ENCODE measurements around the gene KISS1.
A peak's percentile ranks its signal among the peaks of the same experiment; 100 is the strongest.

The KISS1 gene

GRCh38 chr1:204217648-204218000 is 21.3 kb upstream of the KISS1 start:
- Histone ChIP-seq H3K36me3 (ENCODE audit: control insufficient read depth, insufficient read depth, low read length) (no peaks in the 10 kb centered on the region), H3K4me3 (ENCODE audit: low read depth, low read length) (no peak overlapping the region), H3K9ac (ENCODE audit: low read depth, low read length) (no peak overlapping the region), H3K4me1 (ENCODE audit: control insufficient read depth, insufficient read depth, low read length) (peaks cover 5% of the 10 kb centered on the region; the same call in 1 of the 2 replicates), H3K9me3 (ENCODE audit: control insufficient read depth, insufficient read depth, low read length) (no peaks in the 10 kb centered on the region), H3K27me3 (ENCODE audit: control insufficient read depth, insufficient read depth, low read length) (no peaks in the 10 kb centered on the region), H3K27ac (ENCODE audit: low read depth, low read length) (no peak overlapping the region)

- H3K27me3 ChIP-seq (ENCODE audit: control insufficient read depth, insufficient read depth, low read length): no peaks in the 10 kb centered on the region
- H3K4me3 ChIP-seq (ENCODE audit: low read depth, low read length): no peak overlapping the region
- peaks cover 5% of the 10 kb centered on the region; the same call in 1 of the 2 replicates for H3K4me1 ChIP-seq (ENCODE audit: control insufficient read depth, insufficient read depth, low read length)
- no peaks in the 10 kb centered on the region for H3K9me3 ChIP-seq (ENCODE audit: control insufficient read depth, insufficient read depth, low read length)
- H3K9ac ChIP-seq (ENCODE audit: low read depth, low read length): no peak overlapping the region
- no peaks in the 10 kb centered on the region for H3K36me3 ChIP-seq (ENCODE audit: control insufficient read depth, insufficient read depth, low read length)
- no peak overlapping the region for H3K27ac ChIP-seq (ENCODE audit: low read depth, low read length)
Measured at GRCh38 chr1:204216880-204217647, 20.8 kb upstream of the KISS1 start.

- no peak overlapping the region for H3K27ac ChIP-seq (ENCODE audit: low read depth, low read length)
- H3K4me1 ChIP-seq (ENCODE audit: control insufficient read depth, insufficient read depth, low read length): peaks cover under 1% of the 10 kb centered on the region; the same call in 1 of the 2 replicates
- H3K27me3 ChIP-seq (ENCODE audit: control insufficient read depth, insufficient read depth, low read length): no peaks in the 10 kb centered on the region
- H3K9ac ChIP-seq (ENCODE audit: low read depth, low read length): no peak overlapping the region
- H3K4me3 ChIP-seq (ENCODE audit: low read depth, low read length): no peak overlapping the region
- H3K9me3 ChIP-seq (ENCODE audit: control insufficient read depth, insufficient read depth, low read length): no peaks in the 10 kb centered on the region
- H3K36me3 ChIP-seq (ENCODE audit: control insufficient read depth, insufficient read depth, low read length): no peaks in the 10 kb centered on the region
Measured at GRCh38 chr1:204216236-204216635, 19.9 kb upstream of the KISS1 start.

DNA sequence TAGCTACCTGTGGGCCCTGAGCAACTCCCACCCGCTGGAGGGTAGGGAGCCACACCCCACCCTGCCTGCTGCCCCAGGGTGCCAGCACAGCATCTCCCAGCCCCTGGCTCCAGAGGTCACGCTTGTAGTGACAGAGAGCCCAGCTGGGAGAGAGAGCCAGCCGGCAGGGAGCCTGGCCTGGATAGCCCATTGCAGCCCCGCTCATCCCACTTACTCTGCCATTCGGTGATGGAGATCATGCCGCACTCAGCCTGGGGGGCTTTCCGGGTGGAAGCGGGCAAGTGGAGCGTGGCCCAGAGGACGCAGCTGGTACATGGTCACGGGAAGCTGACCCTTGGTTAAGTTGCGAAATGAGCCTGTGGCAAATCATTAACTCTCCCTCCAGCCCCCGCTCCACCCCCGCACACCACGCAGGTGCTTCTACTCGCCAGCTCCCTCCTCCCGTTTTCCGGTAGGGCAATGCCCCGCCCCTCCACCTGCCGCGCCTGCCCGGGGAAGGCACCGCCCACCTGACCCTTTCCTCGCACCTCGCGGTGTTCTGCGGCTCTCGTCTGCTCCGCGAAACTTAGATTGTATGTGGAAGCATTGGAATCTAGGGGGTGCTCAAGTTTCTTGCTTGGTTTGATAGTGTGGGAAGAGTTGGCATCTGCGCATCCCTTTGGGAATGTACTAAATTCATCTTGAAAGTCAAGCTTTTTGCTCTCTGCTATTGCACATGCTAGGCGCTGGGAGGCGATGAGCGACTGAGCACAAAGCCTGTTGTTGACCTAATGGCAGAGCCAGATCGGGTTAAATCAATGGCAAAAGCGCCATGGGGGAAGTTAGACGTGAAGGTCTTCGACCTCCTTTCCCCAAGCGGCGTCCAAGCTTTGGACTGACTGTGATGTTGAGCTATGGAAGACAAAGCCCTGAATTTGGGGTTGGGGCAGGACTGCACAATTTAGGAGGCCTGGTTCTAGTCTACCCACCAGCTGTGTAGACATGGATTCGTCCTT is 17.7 kb upstream of the KISS1 start, which contains the start of gene GOLT1A:
Gene GOLT1A (minus strand): TSS at position 321 of the 995 bp plus-strand sequence. CDS start 82 bp downstream, at position 239.
- H3K4me3 ChIP-seq (ENCODE audit: low read depth, low read length): peak within 1 kb of the TSS; percentile 71

GRCh38 chr1:204212715-204213114 is 16.4 kb upstream of the KISS1 start:
- no peak overlapping the region for H3K4me3 ChIP-seq (ENCODE audit: low read depth, low read length)
- H3K9me3 ChIP-seq (ENCODE audit: control insufficient read depth, insufficient read depth, low read length): no peaks in the 10 kb centered on the region
- no peaks in the 10 kb centered on the region for H3K36me3 ChIP-seq (ENCODE audit: control insufficient read depth, insufficient read depth, low read length)
- H3K4me1 ChIP-seq (ENCODE audit: control insufficient read depth, insufficient read depth, low read length): no peaks in the 10 kb centered on the region
- no peaks in the 10 kb centered on the region for H3K27me3 ChIP-seq (ENCODE audit: control insufficient read depth, insufficient read depth, low read length)
- no peak overlapping the region for H3K27ac ChIP-seq (ENCODE audit: low read depth, low read length)
- H3K9ac ChIP-seq (ENCODE audit: low read depth, low read length): no peak overlapping the region

More for the DNA sequence above, 17.7 kb upstream of the KISS1 start, which contains the start of gene GOLT1A:
- H3K36me3 ChIP-seq (ENCODE audit: control insufficient read depth, insufficient read depth, low read length): no peaks in the 10 kb centered on the region
- H3K9ac ChIP-seq (ENCODE audit: low read depth, low read length): no peak within 1 kb of the TSS
- no peaks in the 10 kb centered on the region for H3K27me3 ChIP-seq (ENCODE audit: control insufficient read depth, insufficient read depth, low read length)
- H3K4me1 ChIP-seq (ENCODE audit: control insufficient read depth, insufficient read depth, low read length): no peaks in the 10 kb centered on the region
- H3K27ac ChIP-seq (ENCODE audit: low read depth, low read length): no peak within 1 kb of the TSS
- H3K9me3 ChIP-seq (ENCODE audit: control insufficient read depth, insufficient read depth, low read length): no peaks in the 10 kb centered on the region

DNA sequence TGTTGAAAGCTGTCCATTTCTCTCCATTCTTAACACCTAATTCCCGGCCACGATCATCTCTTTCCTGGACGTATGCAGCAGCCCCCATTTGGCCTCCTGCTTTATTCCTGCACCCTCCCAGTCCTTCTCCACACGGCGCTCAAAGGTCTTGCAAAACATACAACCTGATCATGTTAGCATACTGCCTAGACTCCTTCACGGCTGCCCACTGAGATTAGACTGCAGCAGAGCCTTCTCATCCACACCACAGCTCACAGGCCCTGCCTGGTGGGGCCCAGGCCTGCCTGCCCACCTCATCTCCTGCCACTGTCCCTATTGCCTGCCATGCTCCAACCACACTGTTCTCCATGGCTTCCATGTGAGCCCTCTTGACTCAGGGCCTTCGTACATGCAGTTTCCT is 14.8 kb upstream of the KISS1 start:
- Histone ChIP-seq H3K9me3 (ENCODE audit: control insufficient read depth, insufficient read depth, low read length) (no peaks in the 10 kb centered on the region), H3K9ac (ENCODE audit: low read depth, low read length) (no peak overlapping the region), H3K4me3 (ENCODE audit: low read depth, low read length) (no peak overlapping the region), H3K4me1 (ENCODE audit: control insufficient read depth, insufficient read depth, low read length) (no peaks in the 10 kb centered on the region), H3K27ac (ENCODE audit: low read depth, low read length) (no peak overlapping the region), H3K36me3 (ENCODE audit: control insufficient read depth, insufficient read depth, low read length) (no peaks in the 10 kb centered on the region), H3K27me3 (ENCODE audit: control insufficient read depth, insufficient read depth, low read length) (no peaks in the 10 kb centered on the region; the same call in 1 of the 2 replicates)

GRCh38 chr1:204207136-204207616 is 10.9 kb upstream of the KISS1 start:
- Histone ChIP-seq H3K4me3 (ENCODE audit: low read depth, low read length) (no peak overlapping the region), H3K4me1 (ENCODE audit: control insufficient read depth, insufficient read depth, low read length) (no peaks in the 10 kb centered on the region), H3K27me3 (ENCODE audit: control insufficient read depth, insufficient read depth, low read length) (no peaks in the 10 kb centered on the region; the same call in 1 of the 2 replicates), H3K36me3 (ENCODE audit: control insufficient read depth, insufficient read depth, low read length) (no peaks in the 10 kb centered on the region), H3K9ac (ENCODE audit: low read depth, low read length) (no peak overlapping the region), H3K9me3 (ENCODE audit: control insufficient read depth, insufficient read depth, low read length) (no peaks in the 10 kb centered on the region), H3K27ac (ENCODE audit: low read depth, low read length) (no peak overlapping the region)

DNA sequence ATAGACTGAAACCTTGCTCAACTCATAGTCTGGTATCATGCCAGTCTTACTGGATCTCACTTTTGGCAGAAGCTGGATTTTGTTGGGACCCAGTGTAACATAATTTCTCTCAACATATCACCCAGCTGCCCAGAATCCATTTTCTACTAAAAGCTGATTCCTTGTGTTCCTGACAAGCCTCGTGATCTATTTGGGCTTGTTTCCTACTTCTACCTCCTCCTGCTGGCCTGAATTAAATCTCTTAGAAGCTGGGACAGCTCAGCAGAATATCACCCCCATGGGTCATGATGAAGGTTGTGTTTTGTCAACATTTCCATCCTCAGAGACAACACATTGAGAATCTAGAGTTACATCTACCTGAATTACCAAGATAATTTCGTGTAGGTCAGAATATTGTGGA is 9.8 kb upstream of the KISS1 start:
- Histone ChIP-seq H3K4me1 (ENCODE audit: control insufficient read depth, insufficient read depth, low read length) (no peaks in the 10 kb centered on the region), H3K27ac (ENCODE audit: low read depth, low read length) (no peak overlapping the region), H3K9ac (ENCODE audit: low read depth, low read length) (no peak overlapping the region), H3K27me3 (ENCODE audit: control insufficient read depth, insufficient read depth, low read length) (no peaks in the 10 kb centered on the region; the same call in 1 of the 2 replicates), H3K9me3 (ENCODE audit: control insufficient read depth, insufficient read depth, low read length) (no peaks in the 10 kb centered on the region), H3K36me3 (ENCODE audit: control insufficient read depth, insufficient read depth, low read length) (no peaks in the 10 kb centered on the region), H3K4me3 (ENCODE audit: low read depth, low read length) (no peak overlapping the region)

DNA sequence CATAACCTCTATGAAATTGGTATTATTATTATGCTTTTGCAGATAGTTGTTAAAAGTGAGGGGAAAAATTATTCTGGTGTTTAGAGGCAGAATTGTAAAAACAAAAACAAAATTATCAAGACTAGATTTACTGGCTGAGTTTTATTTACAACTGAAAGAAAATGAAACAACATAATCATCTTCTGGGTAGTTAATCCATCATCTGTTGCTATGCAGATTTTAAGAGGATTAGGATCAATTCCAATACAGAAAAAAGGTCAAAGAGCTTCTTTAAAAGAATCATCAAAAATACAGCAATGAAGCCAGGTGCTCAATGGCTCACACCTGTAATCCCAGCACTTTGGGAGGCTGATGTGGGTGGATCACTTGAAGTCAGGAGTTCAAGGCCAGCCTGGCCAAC is 9.2 kb upstream of the KISS1 start:
- Histone ChIP-seq H3K4me3 (ENCODE audit: low read depth, low read length) (no peak overlapping the region), H3K36me3 (ENCODE audit: control insufficient read depth, insufficient read depth, low read length) (no peaks in the 10 kb centered on the region), H3K9me3 (ENCODE audit: control insufficient read depth, insufficient read depth, low read length) (no peaks in the 10 kb centered on the region), H3K4me1 (ENCODE audit: control insufficient read depth, insufficient read depth, low read length) (no peaks in the 10 kb centered on the region), H3K27me3 (ENCODE audit: control insufficient read depth, insufficient read depth, low read length) (no peaks in the 10 kb centered on the region; the same call in 1 of the 2 replicates), H3K9ac (ENCODE audit: low read depth, low read length) (no peak overlapping the region), H3K27ac (ENCODE audit: low read depth, low read length) (no peak overlapping the region)

- Histone ChIP-seq H3K36me3 (ENCODE audit: control insufficient read depth, insufficient read depth, low read length) (no peaks in the 10 kb centered on the region), H3K4me1 (ENCODE audit: control insufficient read depth, insufficient read depth, low read length) (no peaks in the 10 kb centered on the region), H3K27ac (ENCODE audit: low read depth, low read length) (no peak overlapping the region), H3K4me3 (ENCODE audit: low read depth, low read length) (no peak overlapping the region), H3K9me3 (ENCODE audit: control insufficient read depth, insufficient read depth, low read length) (no peaks in the 10 kb centered on the region), H3K27me3 (ENCODE audit: control insufficient read depth, insufficient read depth, low read length) (no peaks in the 10 kb centered on the region; the same call in 1 of the 2 replicates), H3K9ac (ENCODE audit: low read depth, low read length) (no peak overlapping the region)
Measured at GRCh38 chr1:204204944-204205343, 8.7 kb upstream of the KISS1 start.

Data from HUES48 (cell line).